ENCODE data around the gene ZMYM3.

DNA sequence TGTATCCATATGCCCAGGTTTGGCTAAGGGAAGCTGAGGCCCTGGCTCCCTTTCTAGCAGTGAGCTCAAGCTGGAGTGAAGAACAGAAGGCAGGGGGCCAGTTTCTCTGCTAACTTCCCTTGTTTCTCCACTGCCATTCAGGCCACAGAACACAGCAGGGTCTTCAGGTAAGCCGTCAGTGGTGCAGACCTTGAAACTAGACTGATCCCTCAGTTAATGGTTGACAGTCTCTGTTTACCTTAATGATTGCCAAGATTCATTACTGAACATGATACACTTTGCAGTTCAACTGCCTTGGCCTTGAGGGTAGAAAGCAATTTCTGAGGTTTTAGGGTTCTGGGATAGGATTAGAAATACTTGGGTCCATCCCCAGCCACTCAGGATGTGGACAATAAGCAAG lies 39.8 kb downstream of the ZMYM3 start:
- no peak for TF ChIP-seq CTCF (conservative IDR thresholded peaks at IDR 0.05; ENCODE audit: low read depth in 2 of 2)
- TF ChIP-seq EZH2 (IDR thresholded peaks at IDR 0.05; ENCODE audit: low read depth, unreplicated experiment) = no peak
- no peak for TF ChIP-seq POLR2AphosphoS5 (IDR thresholded peaks at IDR 0.05; ENCODE audit: low read depth)
- TF ChIP-seq CREB1 (CRISPR knock-in tag; IDR thresholded peaks at IDR 0.05; ENCODE audit: low read depth) = no peak
- TF ChIP-seq, protein P1, sequence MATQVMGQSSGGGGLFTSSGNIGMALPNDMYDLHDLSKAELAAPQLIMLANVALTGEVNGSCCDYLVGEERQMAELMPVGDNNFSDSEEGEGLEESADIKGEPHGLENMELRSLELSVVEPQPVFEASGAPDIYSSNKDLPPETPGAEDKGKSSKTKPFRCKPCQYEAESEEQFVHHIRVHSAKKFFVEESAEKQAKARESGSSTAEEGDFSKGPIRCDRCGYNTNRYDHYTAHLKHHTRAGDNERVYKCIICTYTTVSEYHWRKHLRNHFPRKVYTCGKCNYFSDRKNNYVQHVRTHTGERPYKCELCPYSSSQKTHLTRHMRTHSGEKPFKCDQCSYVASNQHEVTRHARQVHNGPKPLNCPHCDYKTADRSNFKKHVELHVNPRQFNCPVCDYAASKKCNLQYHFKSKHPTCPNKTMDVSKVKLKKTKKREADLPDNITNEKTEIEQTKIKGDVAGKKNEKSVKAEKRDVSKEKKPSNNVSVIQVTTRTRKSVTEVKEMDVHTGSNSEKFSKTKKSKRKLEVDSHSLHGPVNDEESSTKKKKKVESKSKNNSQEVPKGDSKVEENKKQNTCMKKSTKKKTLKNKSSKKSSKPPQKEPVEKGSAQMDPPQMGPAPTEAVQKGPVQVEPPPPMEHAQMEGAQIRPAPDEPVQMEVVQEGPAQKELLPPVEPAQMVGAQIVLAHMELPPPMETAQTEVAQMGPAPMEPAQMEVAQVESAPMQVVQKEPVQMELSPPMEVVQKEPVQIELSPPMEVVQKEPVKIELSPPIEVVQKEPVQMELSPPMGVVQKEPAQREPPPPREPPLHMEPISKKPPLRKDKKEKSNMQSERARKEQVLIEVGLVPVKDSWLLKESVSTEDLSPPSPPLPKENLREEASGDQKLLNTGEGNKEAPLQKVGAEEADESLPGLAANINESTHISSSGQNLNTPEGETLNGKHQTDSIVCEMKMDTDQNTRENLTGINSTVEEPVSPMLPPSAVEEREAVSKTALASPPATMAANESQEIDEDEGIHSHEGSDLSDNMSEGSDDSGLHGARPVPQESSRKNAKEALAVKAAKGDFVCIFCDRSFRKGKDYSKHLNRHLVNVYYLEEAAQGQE (IDR thresholded peaks at IDR 0.05; ENCODE audit: unreplicated experiment) = no peak
- TF ChIP-seq JUNB (IDR thresholded peaks at IDR 0.05; ENCODE audit: unreplicated experiment) = no peak
- TF ChIP-seq EZH2phosphoT487 (IDR thresholded peaks at IDR 0.05; ENCODE audit: unreplicated experiment) = no peak
- TF ChIP-seq ZNF331 (CRISPR knock-in tag; IDR thresholded peaks at IDR 0.05; ENCODE audit: low read depth) = no peak
- TF ChIP-seq NANOG (IDR thresholded peaks at IDR 0.05; ENCODE audit: borderline replicate concordance) = no peak
- TF ChIP-seq STAT1 (IDR thresholded peaks at IDR 0.05; ENCODE audit: unreplicated experiment) = no peak
- no peak for TF ChIP-seq ZNF114 (CRISPR knock-in tag; IDR thresholded peaks at IDR 0.05)
- TF ChIP-seq, protein P2, sequence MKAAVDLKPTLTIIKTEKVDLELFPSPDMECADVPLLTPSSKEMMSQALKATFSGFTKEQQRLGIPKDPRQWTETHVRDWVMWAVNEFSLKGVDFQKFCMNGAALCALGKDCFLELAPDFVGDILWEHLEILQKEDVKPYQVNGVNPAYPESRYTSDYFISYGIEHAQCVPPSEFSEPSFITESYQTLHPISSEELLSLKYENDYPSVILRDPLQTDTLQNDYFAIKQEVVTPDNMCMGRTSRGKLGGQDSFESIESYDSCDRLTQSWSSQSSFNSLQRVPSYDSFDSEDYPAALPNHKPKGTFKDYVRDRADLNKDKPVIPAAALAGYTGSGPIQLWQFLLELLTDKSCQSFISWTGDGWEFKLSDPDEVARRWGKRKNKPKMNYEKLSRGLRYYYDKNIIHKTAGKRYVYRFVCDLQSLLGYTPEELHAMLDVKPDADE (IDR thresholded peaks at IDR 0.05) = no peak
- TF ChIP-seq, protein P3, sequence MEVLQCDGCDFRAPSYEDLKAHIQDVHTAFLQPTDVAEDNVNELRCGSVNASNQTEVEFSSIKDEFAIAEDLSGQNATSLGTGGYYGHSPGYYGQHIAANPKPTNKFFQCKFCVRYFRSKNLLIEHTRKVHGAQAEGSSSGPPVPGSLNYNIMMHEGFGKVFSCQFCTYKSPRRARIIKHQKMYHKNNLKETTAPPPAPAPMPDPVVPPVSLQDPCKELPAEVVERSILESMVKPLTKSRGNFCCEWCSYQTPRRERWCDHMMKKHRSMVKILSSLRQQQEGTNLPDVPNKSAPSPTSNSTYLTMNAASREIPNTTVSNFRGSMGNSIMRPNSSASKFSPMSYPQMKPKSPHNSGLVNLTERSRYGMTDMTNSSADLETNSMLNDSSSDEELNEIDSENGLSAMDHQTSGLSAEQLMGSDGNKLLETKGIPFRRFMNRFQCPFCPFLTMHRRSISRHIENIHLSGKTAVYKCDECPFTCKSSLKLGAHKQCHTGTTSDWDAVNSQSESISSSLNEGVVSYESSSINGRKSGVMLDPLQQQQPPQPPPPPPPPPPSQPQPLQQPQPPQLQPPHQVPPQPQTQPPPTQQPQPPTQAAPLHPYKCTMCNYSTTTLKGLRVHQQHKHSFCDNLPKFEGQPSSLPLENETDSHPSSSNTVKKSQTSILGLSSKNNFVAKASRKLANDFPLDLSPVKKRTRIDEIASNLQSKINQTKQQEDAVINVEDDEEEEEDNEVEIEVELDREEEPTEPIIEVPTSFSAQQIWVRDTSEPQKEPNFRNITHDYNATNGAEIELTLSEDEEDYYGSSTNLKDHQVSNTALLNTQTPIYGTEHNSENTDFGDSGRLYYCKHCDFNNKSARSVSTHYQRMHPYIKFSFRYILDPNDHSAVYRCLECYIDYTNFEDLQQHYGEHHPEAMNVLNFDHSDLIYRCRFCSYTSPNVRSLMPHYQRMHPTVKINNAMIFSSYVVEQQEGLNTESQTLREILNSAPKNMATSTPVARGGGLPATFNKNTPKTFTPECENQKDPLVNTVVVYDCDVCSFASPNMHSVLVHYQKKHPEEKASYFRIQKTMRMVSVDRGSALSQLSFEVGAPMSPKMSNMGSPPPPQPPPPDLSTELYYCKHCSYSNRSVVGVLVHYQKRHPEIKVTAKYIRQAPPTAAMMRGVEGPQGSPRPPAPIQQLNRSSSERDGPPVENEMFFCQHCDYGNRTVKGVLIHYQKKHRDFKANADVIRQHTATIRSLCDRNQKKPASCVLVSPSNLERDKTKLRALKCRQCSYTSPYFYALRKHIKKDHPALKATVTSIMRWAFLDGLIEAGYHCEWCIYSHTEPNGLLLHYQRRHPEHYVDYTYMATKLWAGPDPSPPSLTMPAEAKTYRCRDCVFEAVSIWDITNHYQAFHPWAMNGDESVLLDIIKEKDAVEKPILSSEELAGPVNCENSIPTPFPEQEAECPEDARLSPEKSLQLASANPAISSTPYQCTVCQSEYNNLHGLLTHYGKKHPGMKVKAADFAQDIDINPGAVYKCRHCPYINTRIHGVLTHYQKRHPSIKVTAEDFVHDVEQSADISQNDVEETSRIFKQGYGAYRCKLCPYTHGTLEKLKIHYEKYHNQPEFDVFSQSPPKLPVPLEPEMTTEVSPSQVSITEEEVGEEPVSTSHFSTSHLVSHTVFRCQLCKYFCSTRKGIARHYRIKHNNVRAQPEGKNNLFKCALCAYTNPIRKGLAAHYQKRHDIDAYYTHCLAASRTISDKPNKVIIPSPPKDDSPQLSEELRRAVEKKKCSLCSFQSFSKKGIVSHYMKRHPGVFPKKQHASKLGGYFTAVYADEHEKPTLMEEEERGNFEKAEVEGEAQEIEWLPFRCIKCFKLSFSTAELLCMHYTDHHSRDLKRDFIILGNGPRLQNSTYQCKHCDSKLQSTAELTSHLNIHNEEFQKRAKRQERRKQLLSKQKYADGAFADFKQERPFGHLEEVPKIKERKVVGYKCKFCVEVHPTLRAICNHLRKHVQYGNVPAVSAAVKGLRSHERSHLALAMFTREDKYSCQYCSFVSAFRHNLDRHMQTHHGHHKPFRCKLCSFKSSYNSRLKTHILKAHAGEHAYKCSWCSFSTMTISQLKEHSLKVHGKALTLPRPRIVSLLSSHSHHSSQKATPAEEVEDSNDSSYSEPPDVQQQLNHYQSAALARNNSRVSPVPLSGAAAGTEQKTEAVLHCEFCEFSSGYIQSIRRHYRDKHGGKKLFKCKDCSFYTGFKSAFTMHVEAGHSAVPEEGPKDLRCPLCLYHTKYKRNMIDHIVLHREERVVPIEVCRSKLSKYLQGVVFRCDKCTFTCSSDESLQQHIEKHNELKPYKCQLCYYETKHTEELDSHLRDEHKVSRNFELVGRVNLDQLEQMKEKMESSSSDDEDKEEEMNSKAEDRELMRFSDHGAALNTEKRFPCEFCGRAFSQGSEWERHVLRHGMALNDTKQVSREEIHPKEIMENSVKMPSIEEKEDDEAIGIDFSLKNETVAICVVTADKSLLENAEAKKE (CRISPR knock-in tag; IDR thresholded peaks at IDR 0.05) = no peak
